WTC11 (cell line): ENCODE measurements around the gene COG5. TPM values are rescaled to one million over a fixed set of nuclear protein-coding genes. Genes with fewer than 3 reads are reported as not detected.

Source experiments
- ATAC-seq: fragments of 200-7000 bp; cut with Tn5 transposase; 2 replicates; pipeline ENCODE4 v1.10.0; 2021; ENCODE audit warnings: mild to moderate bottlenecking, moderate library complexity
- CTCF ChIA-PET: fragments of 300-600 bp; sonication (Branson Sonifier 250); formaldehyde crosslinking; loops from one replicate; lab custom pipeline; 2021; ENCODE audit warnings: antibody characterized with exemption; lab: Charles Lee
- POLR2A ChIA-PET: fragments of 350-600 bp; sonication (Branson Sonifier 250); formaldehyde crosslinking; loops from one replicate; lab custom pipeline; 2021; ENCODE audit warnings: antibody characterized with exemption; lab: Charles Lee
- DNase-seq: peaks from one replicate; pipeline ENCODE4 v3.0.0; 2021; ENCODE audit warnings: low spot score
- H3K27ac Mint-ChIP-seq: 2 replicates; pipeline ENCODE4 v1.8.0; 2021; ENCODE audit warnings: mixed read lengths
- H3K27me3 Mint-ChIP-seq: 2 replicates; pipeline ENCODE4 v1.8.0; 2021; ENCODE audit warnings: low read depth, mild to moderate bottlenecking, moderate library complexity, mixed read lengths
- H3K36me3 Mint-ChIP-seq: 2 replicates; pipeline ENCODE4 v1.8.0; 2021; ENCODE audit warnings: mixed read lengths
- H3K4me1 Mint-ChIP-seq: 2 replicates; pipeline ENCODE4 v1.8.0; 2022; ENCODE audit warnings: mixed read lengths
- H3K4me3 Mint-ChIP-seq: 2 replicates; pipeline ENCODE4 v1.8.0; 2021; ENCODE audit warnings: mild to moderate bottlenecking, moderate library complexity, mixed read lengths
- H3K9me3 Mint-ChIP-seq: 2 replicates; pipeline ENCODE4 v1.8.0; 2021; ENCODE audit warnings: mixed read lengths
- CBFB ChIP-seq: sonication (generic); formaldehyde crosslinking; IDR thresholded peaks from 2 replicates; pipeline ENCODE4 v1.8.1; 2022; ENCODE audit warnings: mild to moderate bottlenecking, low read depth, missing genetic modification reagents
- CREM ChIP-seq: sonication (generic); formaldehyde crosslinking; IDR thresholded peaks from 2 replicates; pipeline ENCODE4 v1.8.1; 2022; ENCODE audit warnings: mild to moderate bottlenecking, missing genetic modification reagents, moderate library complexity
- CTCF ChIP-seq: fragments of 200-600 bp; IDR thresholded peaks from 2 replicates; pipeline ENCODE4 v1.8.0; 2022; ENCODE audit warnings: antibody characterized with exemption
- ELF4 ChIP-seq: sonication (generic); formaldehyde crosslinking; IDR thresholded peaks from 2 replicates; pipeline ENCODE4 v1.8.1; 2022; ENCODE audit warnings: low read depth, mild to moderate bottlenecking, moderate library complexity, missing genetic modification reagents
- NFATC4 ChIP-seq: fragments of 250-450 bp; sonication (Bioruptor Pico); IDR thresholded peaks from 2 replicates; pipeline ENCODE4 v1.9.0; 2021; ENCODE audit warnings: mild to moderate bottlenecking
- NFYB ChIP-seq: sonication (generic); formaldehyde crosslinking; conservative IDR thresholded peaks from 2 replicates; pipeline ENCODE4 v1.8.0; 2022; ENCODE audit warnings: low read depth, missing genetic modification reagents
- OVOL2 ChIP-seq: fragments of 250-450 bp; sonication (Bioruptor Pico); IDR thresholded peaks from 2 replicates; pipeline ENCODE4 v1.9.0; 2021; ENCODE audit warnings: mild to moderate bottlenecking, borderline replicate concordance
- SOX15 ChIP-seq: fragments of 250-450 bp; sonication (Bioruptor Pico); IDR thresholded peaks from 2 replicates; pipeline ENCODE4 v1.9.0; 2021; ENCODE audit warnings: mild to moderate bottlenecking
- SP1 ChIP-seq: sonication (generic); formaldehyde crosslinking; conservative IDR thresholded peaks from 2 replicates; pipeline ENCODE4 v1.8.1; 2022; ENCODE audit warnings: missing genetic modification reagents
- ZNF263 ChIP-seq: sonication (generic); formaldehyde crosslinking; IDR thresholded peaks from 2 replicates; pipeline ENCODE4 v1.8.1; 2022; ENCODE audit warnings: low read depth, mild to moderate bottlenecking, moderate library complexity, missing genetic modification reagents
- ZNF425 ChIP-seq: fragments of 250-450 bp; sonication (Bioruptor Pico); conservative IDR thresholded peaks from 2 replicates; pipeline ENCODE4 v1.9.0; 2021; ENCODE audit warnings: mild to moderate bottlenecking
- ZNF512 ChIP-seq: sonication (generic); formaldehyde crosslinking; IDR thresholded peaks from 2 replicates; pipeline ENCODE4 v1.8.1; 2022; ENCODE audit warnings: missing genetic modification reagents, borderline replicate concordance
- total RNA-seq: library from RNA; stranded (reverse); gene quantifications from 3 replicates; pipeline ENCODE4 v1.2.3, GENCODE V29; 2021
- TF ChIP-seq, protein P1 (sequence below): sonication (generic); formaldehyde crosslinking; IDR thresholded peaks from 2 replicates; pipeline ENCODE4 v1.8.1; 2023; ENCODE audit warnings: mild to moderate bottlenecking, missing genetic modification reagents
- TF ChIP-seq, protein P2 (sequence below): fragments of 250-450 bp; sonication (Bioruptor Pico); IDR thresholded peaks from 2 replicates; pipeline ENCODE4 v1.9.0; 2021; ENCODE audit warnings: mild to moderate bottlenecking

COG5 gene
- total RNA-seq, 1 experiment from 2014 or later, result 23.8 TPM

DNA sequence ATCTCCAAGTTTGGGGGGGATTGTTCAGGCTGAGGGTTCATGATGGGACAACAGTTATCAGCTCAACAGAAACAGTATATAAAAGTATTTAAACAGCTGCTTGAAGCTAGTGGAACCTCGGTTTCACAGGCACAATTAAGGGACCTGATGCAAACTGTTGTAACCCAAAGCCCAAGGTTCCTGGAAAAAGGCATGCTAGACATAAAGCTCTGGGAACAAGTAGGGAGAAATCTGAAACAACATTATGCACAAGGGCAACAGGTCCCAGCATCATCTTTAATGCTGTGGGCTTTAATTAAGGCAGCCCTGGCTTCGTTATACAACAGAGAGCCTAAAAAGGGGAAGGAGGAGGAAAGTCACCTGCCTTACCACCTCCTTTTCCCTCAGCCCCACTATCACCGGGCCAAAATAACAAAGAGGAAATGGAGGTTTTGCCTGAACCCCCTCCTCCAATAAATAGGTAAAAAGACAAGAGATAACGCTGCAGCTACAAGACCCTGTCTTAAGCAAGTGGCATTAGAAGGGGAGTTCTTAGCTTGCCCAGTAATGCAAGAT lies 177.1 kb downstream of the COG5 start:
- peaks cover 56% of the 10 kb centered on the region for H3K4me1 Mint-ChIP-seq
- TF ChIP-seq NFATC4 (CRISPR knock-in tag), result no peak
- TF ChIP-seq SOX15 (CRISPR knock-in tag), result no peak
- TF ChIP-seq NFYB (CRISPR knock-in tag), result no peak
- TF ChIP-seq CBFB (CRISPR knock-in tag), result no peak
- no peak for TF ChIP-seq ZNF425 (CRISPR knock-in tag)
- no peak for TF ChIP-seq ZNF512 (CRISPR knock-in tag)
- no peak for TF ChIP-seq CREM (CRISPR knock-in tag)
- TF ChIP-seq, protein P1, sequence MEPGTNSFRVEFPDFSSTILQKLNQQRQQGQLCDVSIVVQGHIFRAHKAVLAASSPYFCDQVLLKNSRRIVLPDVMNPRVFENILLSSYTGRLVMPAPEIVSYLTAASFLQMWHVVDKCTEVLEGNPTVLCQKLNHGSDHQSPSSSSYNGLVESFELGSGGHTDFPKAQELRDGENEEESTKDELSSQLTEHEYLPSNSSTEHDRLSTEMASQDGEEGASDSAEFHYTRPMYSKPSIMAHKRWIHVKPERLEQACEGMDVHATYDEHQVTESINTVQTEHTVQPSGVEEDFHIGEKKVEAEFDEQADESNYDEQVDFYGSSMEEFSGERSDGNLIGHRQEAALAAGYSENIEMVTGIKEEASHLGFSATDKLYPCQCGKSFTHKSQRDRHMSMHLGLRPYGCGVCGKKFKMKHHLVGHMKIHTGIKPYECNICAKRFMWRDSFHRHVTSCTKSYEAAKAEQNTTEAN, result no peak
- no peak for TF ChIP-seq ZNF263 (CRISPR knock-in tag)
- no peak for TF ChIP-seq SP1 (CRISPR knock-in tag)
- TF ChIP-seq, protein P2, sequence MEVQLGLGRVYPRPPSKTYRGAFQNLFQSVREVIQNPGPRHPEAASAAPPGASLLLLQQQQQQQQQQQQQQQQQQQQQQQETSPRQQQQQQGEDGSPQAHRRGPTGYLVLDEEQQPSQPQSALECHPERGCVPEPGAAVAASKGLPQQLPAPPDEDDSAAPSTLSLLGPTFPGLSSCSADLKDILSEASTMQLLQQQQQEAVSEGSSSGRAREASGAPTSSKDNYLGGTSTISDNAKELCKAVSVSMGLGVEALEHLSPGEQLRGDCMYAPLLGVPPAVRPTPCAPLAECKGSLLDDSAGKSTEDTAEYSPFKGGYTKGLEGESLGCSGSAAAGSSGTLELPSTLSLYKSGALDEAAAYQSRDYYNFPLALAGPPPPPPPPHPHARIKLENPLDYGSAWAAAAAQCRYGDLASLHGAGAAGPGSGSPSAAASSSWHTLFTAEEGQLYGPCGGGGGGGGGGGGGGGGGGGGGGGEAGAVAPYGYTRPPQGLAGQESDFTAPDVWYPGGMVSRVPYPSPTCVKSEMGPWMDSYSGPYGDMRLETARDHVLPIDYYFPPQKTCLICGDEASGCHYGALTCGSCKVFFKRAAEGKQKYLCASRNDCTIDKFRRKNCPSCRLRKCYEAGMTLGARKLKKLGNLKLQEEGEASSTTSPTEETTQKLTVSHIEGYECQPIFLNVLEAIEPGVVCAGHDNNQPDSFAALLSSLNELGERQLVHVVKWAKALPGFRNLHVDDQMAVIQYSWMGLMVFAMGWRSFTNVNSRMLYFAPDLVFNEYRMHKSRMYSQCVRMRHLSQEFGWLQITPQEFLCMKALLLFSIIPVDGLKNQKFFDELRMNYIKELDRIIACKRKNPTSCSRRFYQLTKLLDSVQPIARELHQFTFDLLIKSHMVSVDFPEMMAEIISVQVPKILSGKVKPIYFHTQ (CRISPR knock-in tag), result no peak
- TF ChIP-seq, all 79 proteins: peak for 0
- peak overlapping the region; percentile 19; the same call in 1 of the 2 replicates for H3K27ac Mint-ChIP-seq
- no peak for DNase-seq
- H3K27me3 Mint-ChIP-seq, result no peaks in the 10 kb centered on the region; the same call in 1 of the 2 replicates
- H3K9me3 Mint-ChIP-seq, result peaks cover 16% of the 10 kb centered on the region
- peaks cover 13% of the 10 kb centered on the region for H3K36me3 Mint-ChIP-seq
- ChIA-PET POLR2A (no interaction called here), CTCF (interaction anchor here (0.9 to 1.7 kb wide), 2 partner anchors 13 to 76 kb away, joined by 3 to 5 read pairs; no protein-coding TSS in a partner anchor)
- H3K4me3 Mint-ChIP-seq, result no peak overlapping the region
- no peak for ATAC-seq

- Mint-ChIP-seq H3K27me3 (no peaks in the 10 kb centered on the region; the same call in 1 of the 2 replicates), H3K27ac (no peak overlapping the region), H3K36me3 (peaks cover 13% of the 10 kb centered on the region), H3K4me1 (peaks cover 32% of the 10 kb centered on the region), H3K9me3 (peaks cover 16% of the 10 kb centered on the region), H3K4me3 (no peak overlapping the region)
- ATAC-seq (no peak; the same call in 1 of the 2 replicates), DNase-seq (no peak)
- ChIA-PET POLR2A (no interaction called here), CTCF (interaction anchor here (0.8 to 1.7 kb wide), 4 partner anchors 13 to 21 kb away, joined by 3 to 7 read pairs (median 4); no protein-coding TSS in a partner anchor)
- TF ChIP-seq ELF4 (CRISPR knock-in tag) (no peak), CTCF (peak; percentile 15; the same call in 1 of the 2 replicates), OVOL2 (CRISPR knock-in tag) (no peak)
These were observed 179.7 kb downstream of the COG5 start for GRCh38 chr7:107384025-107384424.
